Uterus (tissue), 4 donors: ENCODE results near the gene PTGFRN. TPM values are rescaled to one million over a fixed set of nuclear protein-coding genes. Genes with fewer than 3 reads are reported as not detected.
"Not testable (repeated sequence)": the region's sequence is repeated elsewhere in the genome, so short reads cannot be mapped to it uniquely, and the experiment has no call there.

Experiments used
- DNase-seq, 2 donors: peaks; one replicate each; pipeline ENCODE4 v3.0.0-alpha.2; 2019 to 2020
- H3K27ac ChIP-seq, 2 donors: fragments of 200-600 bp; sonication (generic); 1 replicate in 1 of 2; 2 replicates in 1 of 2; pipeline ENCODE4 v1.5.1; 2016 to 2018
- H3K27me3 ChIP-seq, 2 donors: fragments of 200-600 bp; sonication (generic); one replicate each; pipeline ENCODE4 v1.5.1; 2018 to 2019; ENCODE audit warnings: control low read depth in 1 of 2
- H3K36me3 ChIP-seq, 2 donors: fragments of 200-600 bp; sonication (generic); one replicate each; pipeline ENCODE4 v1.5.1; 2019; ENCODE audit warnings: control low read depth in 1 of 2
- H3K4me1 ChIP-seq, 2 donors: fragments of 200-600 bp; sonication (generic); one replicate each; pipeline ENCODE4 v1.5.1; 2018 to 2019; ENCODE audit warnings: control low read depth in 1 of 2
- H3K4me3 ChIP-seq, 2 donors: fragments of 200-600 bp; sonication (generic); 1 replicate in 1 of 2; 2 replicates in 1 of 2; pipeline ENCODE4 v1.5.1; 2018 to 2019; ENCODE audit warnings: mild to moderate bottlenecking in 1 of 2
- H3K9me3 ChIP-seq, 2 donors: fragments of 200-600 bp; sonication (generic); one replicate each; pipeline ENCODE4 v1.5.1; 2019; ENCODE audit warnings: control low read depth in 1 of 2
- POLR2A ChIP-seq, 2 donors: fragments of 450-650 bp; IDR thresholded peaks; one replicate each; pipeline ENCODE4 v1.6.1; 2016; ENCODE audit warnings: antibody characterized with exemption in 2 of 2, mild to moderate bottlenecking in 1 of 2, moderate library complexity in 1 of 2
- intact Hi-C: fragments of 100-400 bp; cut with DNase I; formaldehyde crosslinking; loops from one replicate; pipeline ENCODE4 v1.15.1; 2023; ENCODE audit warnings: low total_unique reads
- total RNA-seq, 4 donors: library from RNA; depleted of rRNA in 3 of 4; stranded (reverse); fragments of >200 nt in 3 of 4; gene quantifications; one replicate each; pipeline versions ENCODE4 v1.1.0 to v1.2.4, GENCODE V29; 2014 to 2023
- TF ChIP-seq, protein P1 (sequence below), 4 experiments: fragments of 200-600 bp in 2 of 4; fragments of 450-650 bp in 2 of 4; sonication (generic) in 2 of 4; IDR thresholded peaks; one replicate each; pipeline ENCODE4 v1.5.1; 2016 to 2019; ENCODE audit warnings: antibody characterized with exemption in 4 of 4, mild to moderate bottlenecking in 2 of 4, moderate library complexity in 1 of 4
- donor health status: DM: yes; HTN: yes; CAD: no.

Gene PTGFRN
- total RNA-seq, 4 donors from 2014 or later = 32.4 to 134 (median 88.8) TPM

DNA sequence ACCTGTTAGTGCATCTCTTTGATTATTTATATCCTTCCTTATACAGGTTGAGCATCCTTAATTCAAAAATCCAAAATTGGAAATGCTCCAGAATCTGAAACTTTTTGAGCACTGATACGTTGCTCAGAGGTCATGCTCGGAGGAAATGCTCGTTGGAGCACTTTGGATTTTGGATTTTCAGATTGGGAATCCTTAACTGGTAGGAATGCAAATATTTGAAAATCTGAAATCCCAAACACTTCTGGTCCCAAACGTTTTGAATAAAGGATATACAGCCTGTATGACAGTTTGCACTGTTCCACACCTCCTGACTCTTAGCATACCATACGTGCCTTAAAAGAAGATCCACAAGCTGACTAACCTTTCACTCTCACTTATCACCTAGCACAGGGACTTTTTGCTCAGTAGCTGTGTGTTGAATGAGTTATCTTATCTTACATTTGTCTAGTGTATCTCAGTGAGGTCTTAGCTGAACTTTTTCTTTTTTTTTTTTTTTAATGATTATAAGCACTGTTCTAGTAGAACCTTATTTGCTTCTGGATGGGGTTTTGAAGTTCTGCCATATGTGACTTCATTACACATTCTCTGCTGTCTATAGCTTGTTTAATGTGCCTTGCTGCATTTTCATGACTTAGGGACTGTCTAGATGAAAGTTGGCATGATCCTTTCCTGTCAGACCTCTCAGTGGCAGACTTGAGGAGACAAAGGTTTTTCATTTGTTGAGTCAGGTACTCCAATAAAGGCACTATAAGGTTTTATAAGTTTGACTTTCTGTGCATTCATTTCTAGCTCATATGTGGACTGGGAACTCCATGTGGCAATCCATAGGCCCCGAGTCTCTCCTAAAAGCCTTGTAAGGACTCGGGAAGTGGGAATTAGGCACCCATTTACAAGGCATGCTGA, 21.6 kb downstream of the PTGFRN start:
- no peaks in the 10 kb centered on the region for H3K9me3 ChIP-seq
- no peaks in the 10 kb centered on the region for H3K4me1 ChIP-seq
- no peaks in the 10 kb centered on the region for H3K27me3 ChIP-seq
- no peaks in the 10 kb centered on the region for H3K36me3 ChIP-seq
- intact Hi-C loops = no loop called here
- H3K27ac ChIP-seq = no peak overlapping the region
- H3K4me3 ChIP-seq = no peak overlapping the region
- no peak for TF ChIP-seq POLR2A (IDR thresholded peaks at IDR 0.05)
- TF ChIP-seq, protein P1, sequence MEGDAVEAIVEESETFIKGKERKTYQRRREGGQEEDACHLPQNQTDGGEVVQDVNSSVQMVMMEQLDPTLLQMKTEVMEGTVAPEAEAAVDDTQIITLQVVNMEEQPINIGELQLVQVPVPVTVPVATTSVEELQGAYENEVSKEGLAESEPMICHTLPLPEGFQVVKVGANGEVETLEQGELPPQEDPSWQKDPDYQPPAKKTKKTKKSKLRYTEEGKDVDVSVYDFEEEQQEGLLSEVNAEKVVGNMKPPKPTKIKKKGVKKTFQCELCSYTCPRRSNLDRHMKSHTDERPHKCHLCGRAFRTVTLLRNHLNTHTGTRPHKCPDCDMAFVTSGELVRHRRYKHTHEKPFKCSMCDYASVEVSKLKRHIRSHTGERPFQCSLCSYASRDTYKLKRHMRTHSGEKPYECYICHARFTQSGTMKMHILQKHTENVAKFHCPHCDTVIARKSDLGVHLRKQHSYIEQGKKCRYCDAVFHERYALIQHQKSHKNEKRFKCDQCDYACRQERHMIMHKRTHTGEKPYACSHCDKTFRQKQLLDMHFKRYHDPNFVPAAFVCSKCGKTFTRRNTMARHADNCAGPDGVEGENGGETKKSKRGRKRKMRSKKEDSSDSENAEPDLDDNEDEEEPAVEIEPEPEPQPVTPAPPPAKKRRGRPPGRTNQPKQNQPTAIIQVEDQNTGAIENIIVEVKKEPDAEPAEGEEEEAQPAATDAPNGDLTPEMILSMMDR (IDR thresholded peaks at IDR 0.05) = no peak
- no peak for DNase-seq

DNA sequence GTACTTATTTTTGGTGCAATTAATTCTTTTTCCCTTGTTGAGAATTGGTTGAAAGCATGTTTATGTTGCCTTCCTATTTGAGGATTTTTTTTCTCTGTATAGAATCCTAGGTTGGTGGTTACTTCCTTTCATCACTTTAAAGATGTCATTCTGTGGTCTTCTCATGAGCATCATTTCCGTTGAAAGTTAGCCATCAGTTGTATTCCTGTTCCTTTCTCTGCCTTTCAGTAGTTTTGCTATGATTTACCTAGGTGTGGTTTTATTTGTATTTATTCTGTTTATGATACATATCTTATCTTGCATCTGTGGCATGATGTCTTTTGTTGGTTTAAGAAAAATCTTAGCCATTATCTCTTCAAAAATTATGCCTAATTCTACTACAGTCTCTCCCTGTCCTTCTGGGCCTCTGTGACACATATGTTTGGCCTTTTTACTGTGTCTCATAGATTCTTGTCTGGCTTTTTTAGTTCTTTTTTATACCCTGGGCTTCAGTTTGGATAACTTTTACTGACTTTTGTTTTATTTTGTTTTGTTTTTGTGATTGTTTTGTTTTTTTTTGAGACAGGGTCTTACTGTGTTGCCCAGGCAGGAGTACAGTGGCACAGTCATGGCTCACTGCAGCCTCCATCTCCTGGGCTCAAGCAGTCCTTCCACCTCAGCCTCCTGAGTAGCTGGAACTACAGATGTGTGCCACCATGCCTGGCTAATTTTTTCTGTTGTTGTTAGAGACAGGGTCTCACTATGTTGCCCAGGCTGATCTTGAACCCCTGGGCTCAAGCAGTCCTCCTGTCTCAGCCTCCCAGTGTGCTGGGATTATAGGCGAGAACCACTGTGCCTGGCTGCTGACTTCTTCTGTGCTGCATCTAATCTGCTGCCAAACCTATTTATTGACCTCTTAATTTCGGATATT, 24.1 kb downstream of the PTGFRN start:
- Histone ChIP-seq H3K27ac (no peak overlapping the region), H3K4me1 (no peaks in the 10 kb centered on the region), H3K27me3 (no peaks in the 10 kb centered on the region), H3K4me3 (no peak overlapping the region), H3K36me3 (no peaks in the 10 kb centered on the region), H3K9me3 (no peaks in the 10 kb centered on the region)
- TF ChIP-seq POLR2A (IDR thresholded peaks at IDR 0.05) = no peak
- TF ChIP-seq, protein P1 (IDR thresholded peaks at IDR 0.05) = no peak
- no peak for DNase-seq
- intact Hi-C loops = no loop called here

DNA sequence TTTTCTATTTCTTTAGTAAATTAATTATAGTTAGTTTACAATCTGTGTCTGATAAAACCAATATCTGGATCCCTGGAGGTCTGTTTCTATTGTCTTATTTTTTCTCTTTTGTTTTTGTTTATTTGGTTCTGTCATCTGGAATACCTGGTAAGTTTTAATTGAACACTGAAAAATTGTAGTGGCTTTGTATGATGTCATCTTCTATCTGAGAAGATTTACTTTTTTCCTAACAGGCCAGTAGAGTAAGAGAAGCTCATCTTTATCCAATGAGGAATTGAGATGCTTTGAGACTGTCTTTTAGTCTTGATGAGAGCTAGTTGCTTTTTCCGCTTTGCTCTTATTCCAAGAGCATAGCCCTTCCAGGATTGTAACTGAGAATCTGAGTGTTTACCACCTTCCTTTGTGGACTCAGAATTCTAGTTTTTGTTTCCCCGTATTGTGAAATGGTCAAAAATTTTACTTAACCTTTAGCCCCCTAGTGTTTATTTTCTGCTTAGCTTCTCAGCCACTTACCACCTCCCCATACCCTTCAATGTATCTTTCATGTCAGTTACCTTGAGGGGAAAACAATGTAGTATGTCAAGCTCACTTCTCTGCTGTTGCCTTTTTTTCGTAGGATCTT, 25.0 kb downstream of the PTGFRN start:
- H3K36me3 ChIP-seq = no peaks in the 10 kb centered on the region
- H3K27ac ChIP-seq = no peak overlapping the region
- no peak for DNase-seq
- H3K4me3 ChIP-seq = no peak overlapping the region
- intact Hi-C loops = no loop called here
- H3K27me3 ChIP-seq = no peaks in the 10 kb centered on the region
- no peaks in the 10 kb centered on the region for H3K9me3 ChIP-seq
- no peaks in the 10 kb centered on the region for H3K4me1 ChIP-seq
- TF ChIP-seq, protein P1 (IDR thresholded peaks at IDR 0.05) = peak in 1 of 4 experiments; percentile 13
- TF ChIP-seq POLR2A (IDR thresholded peaks at IDR 0.05) = no peak

DNA sequence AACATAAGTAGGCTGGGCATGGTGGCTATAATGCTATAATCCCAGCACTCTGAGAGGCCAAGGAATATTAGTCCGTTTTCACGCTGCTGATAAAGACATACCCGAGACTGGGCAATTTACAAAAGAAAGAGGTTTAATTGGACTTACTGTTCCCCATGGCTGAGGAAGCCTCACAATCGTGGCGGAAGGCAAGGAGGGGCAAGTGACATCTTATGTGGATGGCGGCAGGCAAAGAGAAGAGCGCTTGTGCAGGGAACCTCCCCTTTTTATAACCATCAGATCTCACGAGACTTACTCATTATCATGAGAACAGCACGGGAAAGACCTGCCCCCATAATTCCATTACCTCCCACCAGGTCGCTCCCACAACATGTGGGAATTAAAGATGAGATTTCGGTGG, 28.5 kb downstream of the PTGFRN start:
- no peaks in the 10 kb centered on the region for H3K9me3 ChIP-seq
- H3K4me3 ChIP-seq = no peak overlapping the region
- H3K27me3 ChIP-seq = no peaks in the 10 kb centered on the region
- intact Hi-C loops = no loop called here
- TF ChIP-seq, protein P1 (IDR thresholded peaks at IDR 0.05) = no peak
- no peak for TF ChIP-seq POLR2A (IDR thresholded peaks at IDR 0.05)
- H3K27ac ChIP-seq = no peak overlapping the region
- H3K4me1 ChIP-seq = no peaks in the 10 kb centered on the region
- no peak for DNase-seq
- H3K36me3 ChIP-seq = no peaks in the 10 kb centered on the region

DNA sequence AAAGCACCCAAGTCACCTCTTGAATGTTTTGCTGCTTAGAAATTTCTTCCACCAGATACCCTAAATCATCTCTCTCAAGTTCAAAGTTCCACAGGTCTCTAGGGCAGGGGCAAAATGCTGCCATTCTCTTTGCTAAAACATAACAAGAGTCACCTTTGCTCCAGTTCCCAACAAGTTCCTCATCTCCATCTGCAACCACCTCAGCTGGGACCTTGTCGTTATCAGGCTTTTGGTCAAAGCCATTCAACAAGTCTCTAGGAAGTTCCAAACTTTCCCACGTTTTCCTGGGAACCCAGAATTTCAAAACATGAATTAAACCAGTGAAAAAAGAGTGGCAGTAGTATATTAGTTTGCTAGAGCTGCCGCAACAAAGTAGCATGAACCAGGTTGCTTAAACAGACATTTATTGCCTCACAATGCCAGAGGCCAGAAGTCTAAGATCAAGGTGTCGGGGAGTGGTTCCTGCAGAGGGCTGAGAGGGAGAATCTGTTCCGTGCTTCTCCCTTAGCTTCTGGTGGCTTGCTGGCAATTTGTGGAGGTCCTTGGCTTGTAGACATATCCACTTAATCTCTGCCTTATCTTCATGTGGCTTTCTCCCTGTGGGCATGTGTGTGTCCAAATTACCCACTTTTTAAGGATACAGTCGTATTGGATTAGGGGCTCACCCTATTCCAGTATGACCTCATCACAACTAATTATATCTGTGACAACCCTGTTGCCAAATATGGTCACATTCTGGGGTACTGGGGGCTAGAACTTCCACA, 30.2 kb downstream of the PTGFRN start:
- H3K27ac ChIP-seq, H3K9me3 ChIP-seq, H3K27me3 ChIP-seq, H3K4me3 ChIP-seq, intact Hi-C loops, H3K36me3 ChIP-seq, H3K4me1 ChIP-seq, DNase-seq: not testable (repeated sequence)
